Cardiac fibroblast (primary cell): ENCODE data around the gene GNA12.
"Not testable (repeated sequence)": the region's sequence is repeated elsewhere in the genome, so short reads cannot be mapped to it uniquely, and the experiment has no call there.

Experiments used
- DNase-seq, 2 donors: peaks; one replicate each; pipeline versions ENCODE4 v3.0.0 to v3.0.0-alpha.2; 2010; ENCODE audit warnings: low read depth in 2 of 2
- H3K4me3 ChIP-seq, 2 donors: replicated peaks in 1 of 2; 1 replicate in 1 of 2; 2 replicates in 1 of 2; pipeline ENCODE4 v1.5.1; 2011; ENCODE audit warnings: low read depth in 2 of 2, low read length in 2 of 2, mild to moderate bottlenecking in 2 of 2, moderate library complexity in 1 of 2
- TF ChIP-seq, protein P1 (sequence below): IDR thresholded peaks from one replicate; pipeline ENCODE4 v1.5.1; 2011; ENCODE audit warnings: low read depth, mild to moderate bottlenecking, low read length, inconsistent platforms

The GNA12 gene

GRCh38 chr7:2701424-2701823 lies 142.7 kb downstream of the GNA12 start:
- no peak overlapping the region for H3K4me3 ChIP-seq
- DNase-seq, result no peak
- TF ChIP-seq, protein P1, sequence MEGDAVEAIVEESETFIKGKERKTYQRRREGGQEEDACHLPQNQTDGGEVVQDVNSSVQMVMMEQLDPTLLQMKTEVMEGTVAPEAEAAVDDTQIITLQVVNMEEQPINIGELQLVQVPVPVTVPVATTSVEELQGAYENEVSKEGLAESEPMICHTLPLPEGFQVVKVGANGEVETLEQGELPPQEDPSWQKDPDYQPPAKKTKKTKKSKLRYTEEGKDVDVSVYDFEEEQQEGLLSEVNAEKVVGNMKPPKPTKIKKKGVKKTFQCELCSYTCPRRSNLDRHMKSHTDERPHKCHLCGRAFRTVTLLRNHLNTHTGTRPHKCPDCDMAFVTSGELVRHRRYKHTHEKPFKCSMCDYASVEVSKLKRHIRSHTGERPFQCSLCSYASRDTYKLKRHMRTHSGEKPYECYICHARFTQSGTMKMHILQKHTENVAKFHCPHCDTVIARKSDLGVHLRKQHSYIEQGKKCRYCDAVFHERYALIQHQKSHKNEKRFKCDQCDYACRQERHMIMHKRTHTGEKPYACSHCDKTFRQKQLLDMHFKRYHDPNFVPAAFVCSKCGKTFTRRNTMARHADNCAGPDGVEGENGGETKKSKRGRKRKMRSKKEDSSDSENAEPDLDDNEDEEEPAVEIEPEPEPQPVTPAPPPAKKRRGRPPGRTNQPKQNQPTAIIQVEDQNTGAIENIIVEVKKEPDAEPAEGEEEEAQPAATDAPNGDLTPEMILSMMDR, result no peak

- TF ChIP-seq, protein P1, result no peak
- no peak overlapping the region for H3K4me3 ChIP-seq
- no peak for DNase-seq
Observed at GRCh38 chr7:2700141-2700850, 143.8 kb downstream of the GNA12 start.

DNA sequence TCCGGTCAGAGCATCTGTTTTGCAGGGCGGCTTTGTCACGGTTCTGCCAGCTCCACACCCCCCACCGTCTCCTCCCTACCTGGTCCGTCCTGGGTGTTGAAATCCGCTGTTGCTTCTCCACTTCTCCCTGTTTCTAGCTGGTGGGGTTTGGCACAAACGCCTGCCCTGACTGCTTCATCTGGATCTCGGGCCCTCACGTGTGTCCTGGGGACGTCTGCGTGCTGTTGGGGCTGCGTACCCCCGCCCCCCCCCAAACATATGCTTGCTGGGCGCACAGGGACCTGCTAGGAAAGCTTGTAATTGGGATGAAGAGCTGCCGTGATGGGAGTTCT lies 144.9 kb downstream of the GNA12 start:
- TF ChIP-seq, protein P1, result no peak
- no peak overlapping the region for H3K4me3 ChIP-seq
- DNase-seq, result no peak

- no peak overlapping the region for H3K4me3 ChIP-seq
Observed at GRCh38 chr7:2698581-2699288, 145.4 kb downstream of the GNA12 start.

DNA sequence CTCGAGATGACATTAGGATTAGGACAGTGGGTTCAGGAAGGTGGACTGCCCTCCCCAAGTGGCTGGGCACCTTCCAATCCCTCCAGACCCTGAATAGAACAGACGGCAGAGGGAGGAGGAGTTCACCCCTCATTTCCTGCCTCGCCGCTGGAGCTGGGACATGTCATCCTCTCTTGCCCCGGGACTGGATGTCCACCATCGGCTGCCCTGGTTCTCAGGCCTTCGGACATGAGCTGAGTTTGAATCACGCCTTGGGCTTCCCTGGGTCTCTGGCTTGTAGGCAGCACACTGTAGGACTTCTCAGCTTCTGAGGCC lies 150.0 kb downstream of the GNA12 start:
- not testable (repeated sequence) for H3K4me3 ChIP-seq, DNase-seq

More at GRCh38 chr7:2698581-2699288, 145.4 kb downstream of the GNA12 start:
- TF ChIP-seq, protein P1, result no peak
- no peak for DNase-seq

DNA sequence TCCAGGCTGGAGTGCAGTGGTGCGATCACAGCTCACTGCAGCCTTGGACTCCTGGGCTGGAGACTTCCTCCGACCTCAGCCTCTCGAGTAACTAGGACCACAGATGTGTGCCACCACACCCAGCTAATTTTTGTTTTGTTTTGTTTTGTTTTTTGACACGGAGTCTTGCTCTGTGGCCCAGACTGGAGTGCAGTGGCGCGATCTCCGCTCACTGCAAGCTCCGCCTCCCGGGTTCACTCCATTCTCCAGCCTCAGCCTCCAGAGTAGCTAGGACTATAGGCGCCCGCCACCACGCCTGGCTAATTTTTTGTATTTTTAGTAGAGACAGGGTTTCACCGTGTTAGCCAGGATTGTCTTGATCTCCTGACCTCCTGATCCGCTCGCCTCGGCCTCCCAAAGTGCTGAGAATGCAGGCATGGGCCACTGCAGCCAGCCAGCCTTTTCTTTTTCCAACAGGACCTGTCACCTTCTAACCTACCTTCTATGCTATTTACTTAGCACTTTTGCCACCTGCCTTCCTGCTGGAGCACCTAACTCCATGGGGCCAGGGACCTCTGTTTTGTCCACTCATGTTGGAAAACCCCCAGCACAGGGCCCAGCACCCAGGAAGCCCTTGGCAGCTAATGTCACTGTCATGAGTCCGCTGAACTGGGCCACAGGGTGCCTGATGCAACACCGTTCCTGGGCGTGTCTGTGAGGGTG lies 150.5 kb downstream of the GNA12 start:
- not testable (repeated sequence) for H3K4me3 ChIP-seq, DNase-seq

DNA sequence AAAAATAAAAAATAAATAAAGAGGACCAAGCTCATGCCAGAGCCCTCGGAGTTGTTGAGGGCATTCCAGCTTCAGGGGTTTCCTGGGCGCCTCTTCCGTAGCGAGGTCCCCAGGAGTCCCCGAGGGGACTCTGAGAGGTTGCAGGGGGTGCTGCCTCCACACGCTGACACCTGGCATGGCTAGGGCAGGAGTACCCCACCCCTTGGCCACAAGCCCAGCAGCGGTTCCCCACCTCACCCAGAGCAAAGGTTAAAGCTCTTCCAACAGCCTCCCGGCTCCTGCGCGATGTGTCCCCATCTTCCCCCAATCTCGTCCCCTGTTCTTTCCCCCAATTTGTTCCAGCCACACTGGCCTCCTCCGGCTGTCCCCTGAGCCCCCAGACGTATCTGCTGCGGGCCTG lies 151.6 kb downstream of the GNA12 start:
- no peak overlapping the region for H3K4me3 ChIP-seq
- no peak for DNase-seq
- TF ChIP-seq, protein P1, result no peak

DNA sequence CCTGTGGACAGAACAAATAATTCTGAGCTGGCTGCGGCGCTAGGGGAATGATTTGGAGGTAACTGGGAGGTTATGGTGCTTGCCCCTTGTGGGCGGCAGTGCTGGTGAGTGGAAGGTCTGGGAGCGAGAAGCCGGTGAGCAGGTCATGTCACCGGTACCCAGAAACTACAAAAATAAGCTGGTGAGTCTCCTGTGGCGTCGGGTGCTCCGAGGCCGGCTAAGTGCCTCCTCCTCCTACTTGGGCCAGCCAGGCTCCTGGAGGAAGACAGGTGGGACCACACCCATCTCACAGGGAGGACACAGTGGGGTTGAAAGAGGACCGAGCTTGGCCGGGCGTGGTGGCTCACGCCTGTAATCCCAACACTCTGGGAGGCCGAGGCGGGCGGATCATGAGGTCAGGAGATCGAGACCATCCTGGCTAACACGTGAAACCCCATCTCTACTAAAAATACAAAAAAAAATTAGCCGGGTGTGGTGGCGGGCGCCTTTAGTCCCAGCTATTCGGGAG lies 152.1 kb downstream of the GNA12 start:
- not testable (repeated sequence) for DNase-seq, H3K4me3 ChIP-seq
